Smooth muscle cell (in vitro differentiated cells): ENCODE data around the gene IL1RAPL1. TPM values are rescaled to one million over a fixed set of nuclear protein-coding genes. Genes with fewer than 3 reads are reported as not detected.

Source experiments
- DNase-seq: peaks from one replicate; lab custom pipeline; 2025; ENCODE audit not compliant: unreplicated experiment; lab: John Stamatoyannopoulos, UW
- H2AFZ ChIP-seq: fragments of 200-600 bp; sonication (generic); 2 replicates; pipeline ENCODE4 v1.6.0; 2016; ENCODE audit warnings: antibody characterized with exemption, low read depth, mild to moderate bottlenecking
- H3F3A ChIP-seq: fragments of 200-600 bp; sonication (generic); 2 replicates; pipeline ENCODE4 v1.6.0; 2017; ENCODE audit warnings: antibody characterized with exemption, low read depth
- H3K27ac ChIP-seq: fragments of 200-600 bp; sonication (generic); 2 replicates; pipeline ENCODE4 v1.5.1; 2016; ENCODE audit warnings: low read depth, mild to moderate bottlenecking
- H3K27me3 ChIP-seq: fragments of 200-600 bp; sonication (generic); 2 replicates; pipeline ENCODE4 v1.6.1; 2016; ENCODE audit warnings: low read depth, mild to moderate bottlenecking
- H3K36me3 ChIP-seq: fragments of 200-600 bp; sonication (generic); 2 replicates; pipeline ENCODE4 v1.5.1; 2016; ENCODE audit warnings: low read depth
- H3K4me1 ChIP-seq: fragments of 200-600 bp; sonication (generic); 2 replicates; pipeline ENCODE4 v1.5.1; 2016; ENCODE audit warnings: low read depth
- H3K4me2 ChIP-seq: fragments of 200-600 bp; sonication (generic); 2 replicates; pipeline ENCODE4 v1.6.0; 2016; ENCODE audit warnings: mild to moderate bottlenecking
- H3K4me3 ChIP-seq: fragments of 200-600 bp; sonication (generic); 2 replicates; pipeline ENCODE4 v1.5.1; 2016; ENCODE audit warnings: mild to moderate bottlenecking
- H3K79me2 ChIP-seq: fragments of 200-600 bp; sonication (generic); 2 replicates; pipeline ENCODE4 v1.6.0; 2016; ENCODE audit warnings: low read depth, mild to moderate bottlenecking
- H3K9ac ChIP-seq: fragments of 200-600 bp; sonication (generic); 2 replicates; pipeline ENCODE4 v1.6.0; 2016; ENCODE audit warnings: low read depth
- H3K9me3 ChIP-seq: fragments of 200-600 bp; sonication (generic); replicated peaks from 2 replicates; pipeline ENCODE4 v1.5.1; 2016; ENCODE audit warnings: low read depth
- H4K20me1 ChIP-seq: fragments of 200-600 bp; sonication (generic); 2 replicates; pipeline ENCODE4 v1.6.0; 2016; ENCODE audit warnings: low read depth
- CTCF ChIP-seq: fragments of 200-600 bp; sonication (generic); IDR thresholded peaks from 2 replicates; pipeline ENCODE4 v1.5.1; 2017; ENCODE audit warnings: borderline replicate concordance, mild to moderate bottlenecking, antibody characterized with exemption; ENCODE audit not compliant: insufficient read depth, poor library complexity, severe bottlenecking
- WGBS: methylation state at CpG from one replicate; pipeline ENCODE4 v1.1.7; 2016; ENCODE audit warnings: low lambda C conversion rate; 5-methylcytosine and 5-hydroxymethylcytosine counted together
- polyA plus RNA-seq: library from polyadenylated mRNA; unstranded; fragments of >200 nt; fragmentation: Nextera tagmentation; extraction: Ambion mirVana; gene quantifications from 2 replicates; pipeline ENCODE4 v1.2.1, GENCODE V29; 2016
- total RNA-seq: library from RNA; depleted of rRNA; stranded (reverse); fragments of >200 nt; gene quantifications from 2 replicates; pipeline ENCODE4 v1.2.3, GENCODE V29; 2014

Gene IL1RAPL1
- total and polyA plus RNA-seq, 2 experiments from 2014 or later, result 0.04 TPM; not detected in 1

DNA sequence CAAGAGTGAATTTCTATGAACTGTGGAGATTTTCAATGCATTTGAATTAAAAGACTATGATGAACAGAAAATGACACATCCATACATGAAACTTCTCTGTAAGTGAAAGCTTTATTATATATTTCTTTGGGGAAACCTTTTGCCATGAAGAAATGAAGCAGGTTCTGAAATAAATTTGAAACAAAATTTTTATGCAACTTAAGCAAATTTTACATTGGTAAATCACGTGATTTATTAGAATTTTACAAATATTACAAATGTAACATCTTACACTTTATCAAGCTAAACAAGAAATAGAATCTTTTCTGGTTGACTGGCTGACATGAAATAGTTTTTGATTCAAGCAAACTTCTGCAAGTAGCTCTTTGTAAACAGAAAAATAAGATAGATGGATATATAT is 131.2 kb downstream of the IL1RAPL1 start:
- TF ChIP-seq CTCF, result no peak
- Histone ChIP-seq H3K79me2 (no peaks in the 10 kb centered on the region), H3K9ac (no peak overlapping the region), H4K20me1 (no peaks in the 10 kb centered on the region), H3K27ac (no peak overlapping the region), H3F3A (no peaks in the 10 kb centered on the region), H3K9me3 (no peaks in the 10 kb centered on the region), H2AFZ (no peak overlapping the region), H3K4me3 (no peak overlapping the region), H3K4me2 (no peak overlapping the region), H3K36me3 (no peaks in the 10 kb centered on the region), H3K27me3 (no peaks in the 10 kb centered on the region), H3K4me1 (no peaks in the 10 kb centered on the region)
- DNase-seq, result no peak
- 33% methylated on average over 1 of the region's 1 CpG for WGBS

DNA sequence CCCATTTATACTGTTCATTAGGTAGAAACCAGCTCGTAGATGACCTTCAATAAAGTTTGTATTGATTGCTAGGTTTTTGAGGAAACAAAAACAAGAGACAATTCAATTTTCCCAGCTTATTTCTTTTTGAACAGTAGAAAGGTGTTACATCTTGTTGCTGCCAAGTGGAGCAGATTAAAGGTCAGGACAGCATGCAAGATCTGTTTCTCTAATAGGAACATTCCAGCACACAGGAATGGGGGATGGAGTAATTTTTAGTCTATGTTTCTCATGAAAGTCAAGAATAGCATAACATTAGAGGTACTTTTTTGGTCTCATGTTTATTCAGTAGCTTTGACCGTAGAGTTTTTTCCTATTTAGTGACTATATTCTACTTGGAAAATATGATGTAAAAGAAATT is 132.4 kb downstream of the IL1RAPL1 start:
- Histone ChIP-seq H3F3A (no peaks in the 10 kb centered on the region), H3K36me3 (no peaks in the 10 kb centered on the region), H3K4me1 (no peaks in the 10 kb centered on the region), H2AFZ (no peak overlapping the region), H3K9ac (no peak overlapping the region), H3K9me3 (no peaks in the 10 kb centered on the region), H3K27me3 (no peaks in the 10 kb centered on the region), H4K20me1 (no peaks in the 10 kb centered on the region), H3K79me2 (no peaks in the 10 kb centered on the region), H3K4me2 (no peak overlapping the region), H3K27ac (no peak overlapping the region), H3K4me3 (no peak overlapping the region)
- DNase-seq, result no peak
- no peak for TF ChIP-seq CTCF
- 82% methylated on average over 2 of the region's 2 CpGs for WGBS

DNA sequence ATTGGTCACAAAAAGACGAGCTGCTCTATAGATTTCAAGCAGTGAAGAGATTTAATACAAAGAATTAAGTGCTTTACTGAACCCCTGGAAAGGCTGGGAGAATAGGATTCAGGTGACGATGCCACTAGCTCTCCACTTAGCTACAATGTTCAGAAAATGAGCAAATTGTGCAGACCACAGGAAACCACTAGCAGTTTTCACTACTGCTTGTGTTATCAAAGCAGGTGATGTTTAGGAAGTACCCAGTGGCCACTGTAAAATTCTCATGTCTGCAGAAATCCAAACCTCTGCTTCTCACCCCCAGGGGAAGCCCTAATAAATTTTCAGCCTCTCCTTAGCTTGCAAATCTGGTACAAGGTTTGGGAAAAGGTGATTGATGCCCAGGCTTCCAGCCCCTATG is 165.1 kb downstream of the IL1RAPL1 start:
- no peak for DNase-seq
- Histone ChIP-seq H3K9me3 (no peaks in the 10 kb centered on the region), H2AFZ (no peak overlapping the region), H3K36me3 (no peaks in the 10 kb centered on the region), H3K79me2 (no peaks in the 10 kb centered on the region), H3K4me2 (no peak overlapping the region), H3K27ac (no peak overlapping the region), H3K27me3 (no peaks in the 10 kb centered on the region), H3K4me3 (no peak overlapping the region), H3F3A (no peaks in the 10 kb centered on the region), H3K9ac (no peak overlapping the region), H4K20me1 (no peaks in the 10 kb centered on the region), H3K4me1 (no peaks in the 10 kb centered on the region)
- TF ChIP-seq CTCF, result no peak
- WGBS, result 65% methylated on average over 2 of the region's 2 CpGs

- Histone ChIP-seq H3K9me3 (no peaks in the 10 kb centered on the region), H3K36me3 (no peaks in the 10 kb centered on the region), H3K27me3 (no peaks in the 10 kb centered on the region), H3K4me1 (no peaks in the 10 kb centered on the region), H3F3A (no peaks in the 10 kb centered on the region), H4K20me1 (no peaks in the 10 kb centered on the region), H3K4me2 (no peak overlapping the region), H3K9ac (no peak overlapping the region), H3K4me3 (no peak overlapping the region), H3K27ac (no peak overlapping the region), H2AFZ (no peak overlapping the region), H3K79me2 (no peaks in the 10 kb centered on the region)
- DNase-seq, result no peak
- no peak for TF ChIP-seq CTCF
- WGBS, result 52% methylated on average over 2 of the region's 2 CpGs
These were observed 168.9 kb downstream of the IL1RAPL1 start for GRCh38 chrX:28756175-28756574.
